ENCODE measurements around the gene HIRIP3. TPM values are rescaled to one million over a fixed set of nuclear protein-coding genes. Genes with fewer than 3 reads are reported as not detected.

Gene HIRIP3
- total and polyA plus RNA-seq, 8 donors: 1.8 to 14.8 (median 11.3) TPM

GRCh38 chr16:29972500-29972899, 22.9 kb downstream of the HIRIP3 start:
- intact Hi-C loops (cut with DNase I; ENCODE audit: low total_unique reads): no loop called here

GRCh38 chr16:29971304-29971703, 24.1 kb downstream of the HIRIP3 start:
- Histone ChIP-seq H3K27me3 (no peaks in the 10 kb centered on the region), H3K4me1 (peaks cover 17 to 28% (median 27%) of the 10 kb centered on the region in 4 donors), H3K4me3 (no peak overlapping the region), H3K27ac (no peak overlapping the region), H3K36me3 (peaks cover 17 to 63% (median 55%) of the 10 kb centered on the region in 4 donors), H3K9me3 (no peaks in the 10 kb centered on the region)
- TF ChIP-seq, protein P1, sequence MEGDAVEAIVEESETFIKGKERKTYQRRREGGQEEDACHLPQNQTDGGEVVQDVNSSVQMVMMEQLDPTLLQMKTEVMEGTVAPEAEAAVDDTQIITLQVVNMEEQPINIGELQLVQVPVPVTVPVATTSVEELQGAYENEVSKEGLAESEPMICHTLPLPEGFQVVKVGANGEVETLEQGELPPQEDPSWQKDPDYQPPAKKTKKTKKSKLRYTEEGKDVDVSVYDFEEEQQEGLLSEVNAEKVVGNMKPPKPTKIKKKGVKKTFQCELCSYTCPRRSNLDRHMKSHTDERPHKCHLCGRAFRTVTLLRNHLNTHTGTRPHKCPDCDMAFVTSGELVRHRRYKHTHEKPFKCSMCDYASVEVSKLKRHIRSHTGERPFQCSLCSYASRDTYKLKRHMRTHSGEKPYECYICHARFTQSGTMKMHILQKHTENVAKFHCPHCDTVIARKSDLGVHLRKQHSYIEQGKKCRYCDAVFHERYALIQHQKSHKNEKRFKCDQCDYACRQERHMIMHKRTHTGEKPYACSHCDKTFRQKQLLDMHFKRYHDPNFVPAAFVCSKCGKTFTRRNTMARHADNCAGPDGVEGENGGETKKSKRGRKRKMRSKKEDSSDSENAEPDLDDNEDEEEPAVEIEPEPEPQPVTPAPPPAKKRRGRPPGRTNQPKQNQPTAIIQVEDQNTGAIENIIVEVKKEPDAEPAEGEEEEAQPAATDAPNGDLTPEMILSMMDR (IDR thresholded peaks at IDR 0.05): no peak
- no peak for TF ChIP-seq POLR2AphosphoS5 (IDR thresholded peaks at IDR 0.05)
- no peak for TF ChIP-seq EP300 (IDR thresholded peaks at IDR 0.05)
- no peak for TF ChIP-seq POLR2A (IDR thresholded peaks at IDR 0.05)
- 80 to 98% (median 89%) methylated on average over 8 of the region's 8 CpGs for WGBS, 5 donors
- DNase-seq: no peak
- intact Hi-C loops (cut with DNase I; ENCODE audit: low total_unique reads): no loop called here

More at GRCh38 chr16:29972500-29972899, 22.9 kb downstream of the HIRIP3 start:
- Histone ChIP-seq H3K9me3 (no peaks in the 10 kb centered on the region), H3K36me3 (peaks cover 17 to 51% (median 50%) of the 10 kb centered on the region in 4 donors), H3K27ac (peak overlapping the region in 2 of 5 donors; percentile 94), H3K4me1 (peaks cover 25 to 39% (median 36%) of the 10 kb centered on the region in 4 donors), H3K27me3 (no peaks in the 10 kb centered on the region), H3K4me3 (no peak overlapping the region)
- TF ChIP-seq, protein P1 (IDR thresholded peaks at IDR 0.05): no peak
- no peak for TF ChIP-seq EP300 (IDR thresholded peaks at IDR 0.05)
- TF ChIP-seq POLR2AphosphoS5 (IDR thresholded peaks at IDR 0.05): no peak
- TF ChIP-seq POLR2A (IDR thresholded peaks at IDR 0.05): no peak
- DNase-seq: no peak
- 95 to 100% (median 100%) methylated on average over 1 of the region's 1 CpG for WGBS, 5 donors

GRCh38 chr16:29968205-29968604, 27.2 kb downstream of the HIRIP3 start:
- H3K4me3 ChIP-seq: no peak overlapping the region
- intact Hi-C loops (cut with DNase I; ENCODE audit: low total_unique reads): no loop called here
- H3K4me1 ChIP-seq: peaks cover 2 to 27% (median 20%) of the 10 kb centered on the region in 4 donors
- no peaks in the 10 kb centered on the region for H3K9me3 ChIP-seq
- no peak for DNase-seq
- no peak for TF ChIP-seq POLR2AphosphoS5 (IDR thresholded peaks at IDR 0.05)
- TF ChIP-seq, protein P1 (IDR thresholded peaks at IDR 0.05): no peak
- no peak for TF ChIP-seq EP300 (IDR thresholded peaks at IDR 0.05)
- TF ChIP-seq POLR2A (IDR thresholded peaks at IDR 0.05): no peak
- H3K27ac ChIP-seq: no peak overlapping the region
- H3K36me3 ChIP-seq: peaks cover 17 to 82% (median 72%) of the 10 kb centered on the region in 4 donors
- H3K27me3 ChIP-seq: no peaks in the 10 kb centered on the region
- 88 to 93% (median 92%) methylated on average over 4 of the region's 4 CpGs for WGBS, 5 donors

DNA sequence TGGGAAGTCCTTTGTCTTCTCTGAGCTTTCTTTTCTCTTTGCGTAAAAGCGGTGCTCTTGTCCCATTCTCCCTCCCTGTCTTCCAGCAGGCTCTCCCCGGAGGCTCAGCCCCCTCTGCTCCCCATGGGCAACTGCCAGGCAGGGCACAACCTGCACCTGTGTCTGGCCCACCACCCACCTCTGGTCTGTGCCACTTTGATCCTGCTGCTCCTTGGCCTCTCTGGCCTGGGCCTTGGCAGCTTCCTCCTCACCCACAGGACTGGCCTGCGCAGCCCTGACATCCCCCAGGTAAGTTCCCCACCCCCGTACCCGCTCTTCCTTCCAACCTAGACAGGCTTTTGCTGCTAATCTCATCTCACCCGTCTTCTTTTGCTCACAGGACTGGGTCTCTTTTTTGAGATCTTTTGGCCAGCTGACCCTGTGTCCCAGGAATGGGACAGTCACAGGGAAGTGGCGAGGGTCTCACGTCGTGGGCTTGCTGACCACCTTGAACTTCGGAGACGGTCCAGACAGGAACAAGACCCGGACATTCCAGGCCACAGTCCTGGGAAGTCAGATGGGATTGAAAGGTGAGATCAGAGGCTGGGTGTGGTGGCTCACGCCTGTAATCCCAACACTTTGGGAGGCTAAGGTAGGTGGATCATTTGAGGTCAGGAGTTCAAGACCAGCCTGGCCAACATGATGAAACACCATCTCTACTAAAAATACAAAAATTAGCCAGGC, 32.2 kb downstream of the HIRIP3 start:
- Histone ChIP-seq H3K36me3 (peaks cover 0 to 38% (median 30%) of the 10 kb centered on the region in 4 donors), H3K27ac (peak overlapping the region; percentile 92 to 96 (median 94)), H3K4me3 (peak overlapping the region; percentile 66 to 79 (median 70)), H3K4me1 (peaks cover 7 to 40% (median 32%) of the 10 kb centered on the region in 4 donors), H3K9me3 (no peaks in the 10 kb centered on the region), H3K27me3 (no peaks in the 10 kb centered on the region)
- 70 to 79% (median 73%) methylated on average over 14 of the region's 14 CpGs for WGBS, 5 donors
- TF ChIP-seq POLR2A (IDR thresholded peaks at IDR 0.05) (no peak), POLR2AphosphoS5 (IDR thresholded peaks at IDR 0.05) (no peak), EP300 (IDR thresholded peaks at IDR 0.05) (no peak)
- TF ChIP-seq, protein P1 (IDR thresholded peaks at IDR 0.05): no peak
- no peak for DNase-seq
- intact Hi-C loops (cut with DNase I; ENCODE audit: low total_unique reads): no loop called here

Measured in stomach (tissue), 9 donors.